DOHH2 (cell line): ENCODE data around the gene PCDHGB5.

Experiments used
- H3F3A ChIP-seq: fragments of 200-600 bp; sonication (generic), shearing (Covaris generic); 2 replicates; pipeline ENCODE4 v1.6.0; 2016; ENCODE audit warnings: antibody characterized with exemption, mild to moderate bottlenecking; ENCODE audit not compliant: control insufficient read depth, insufficient read depth
- H3K27ac ChIP-seq: fragments of 200-600 bp; sonication (generic); 2 replicates; pipeline ENCODE4 v1.5.1; 2014; ENCODE audit warnings: low read depth, mild to moderate bottlenecking, low read length, moderate library complexity
- H3K27me3 ChIP-seq: fragments of 200-600 bp; sonication (generic); 2 replicates; pipeline ENCODE4 v1.6.1; 2014; ENCODE audit warnings: mild to moderate bottlenecking, low read length, mixed read lengths; ENCODE audit not compliant: control insufficient read depth
- H3K36me3 ChIP-seq: fragments of 200-600 bp; sonication (generic); 2 replicates; pipeline ENCODE4 v1.6.1; 2014; ENCODE audit warnings: mild to moderate bottlenecking, low read length, moderate library complexity, mixed read lengths; ENCODE audit not compliant: control insufficient read depth
- H3K4me1 ChIP-seq: fragments of 200-600 bp; sonication (generic); 2 replicates; pipeline ENCODE4 v1.6.1; 2014; ENCODE audit warnings: mild to moderate bottlenecking, low read length, mixed read lengths; ENCODE audit not compliant: control insufficient read depth
- H3K4me2 ChIP-seq: fragments of 200-600 bp; sonication (generic); 2 replicates; pipeline ENCODE4 v1.6.0; 2014; ENCODE audit warnings: mild to moderate bottlenecking, low read length, moderate library complexity
- H3K4me3 ChIP-seq: fragments of 200-600 bp; sonication (generic); 2 replicates; pipeline ENCODE4 v1.5.1; 2014; ENCODE audit warnings: mild to moderate bottlenecking, low read length, mixed read lengths
- H3K79me2 ChIP-seq: fragments of 200-600 bp; sonication (generic); 2 replicates; pipeline ENCODE4 v1.6.1; 2014; ENCODE audit warnings: mild to moderate bottlenecking, low read length, mixed read lengths; ENCODE audit not compliant: control insufficient read depth
- H3K9me2 ChIP-seq: fragments of 200-600 bp; sonication (generic); replicated peaks from 2 replicates; pipeline ENCODE4 v1.6.1; 2014; ENCODE audit warnings: mild to moderate bottlenecking, low read length, mixed read lengths; ENCODE audit not compliant: control insufficient read depth
- H3K9me3 ChIP-seq: fragments of 200-600 bp; sonication (generic); 2 replicates; pipeline ENCODE4 v1.6.1; 2014; ENCODE audit warnings: antibody characterized with exemption, low read length, mixed read lengths; ENCODE audit not compliant: control insufficient read depth, insufficient read depth
- H4K20me1 ChIP-seq: fragments of 200-600 bp; sonication (generic); 2 replicates; pipeline ENCODE4 v1.6.0; 2014; ENCODE audit warnings: low read depth, mild to moderate bottlenecking, antibody characterized with exemption, low read length, moderate library complexity; ENCODE audit not compliant: control insufficient read depth, insufficient read depth
- CTCF ChIP-seq: fragments of 200-600 bp; sonication (generic); IDR thresholded peaks from one replicate; pipeline ENCODE4 v1.5.1; 2014; ENCODE audit warnings: antibody characterized with exemption, mild to moderate bottlenecking, low read depth, low read length; ENCODE audit not compliant: poor library complexity, severe bottlenecking
- EZH2phosphoT487 ChIP-seq: fragments of 200-600 bp; sonication (generic); IDR thresholded peaks from 2 replicates; pipeline ENCODE4 v1.6.1; 2017; ENCODE audit warnings: borderline replicate concordance, mild to moderate bottlenecking, antibody characterized with exemption, low read length, moderate library complexity, mixed read lengths

Gene PCDHGB5

GRCh38 chr5:141369994-141370848 is 27.5 kb upstream of the PCDHGB5 start, which contains the start of gene PCDHGB3:
PCDHGB3 (plus strand) TSS chr5:141370242; CDS start chr5:141370395, 153 bp downstream.
- peak within 1 kb of the TSS; percentile 64 for H3K4me2 ChIP-seq
- H4K20me1 ChIP-seq = no peaks in the 10 kb centered on the region
- peaks cover 37% of the 10 kb centered on the region for H3K79me2 ChIP-seq
- no peaks in the 10 kb centered on the region for H3K9me2 ChIP-seq
- no peaks in the 10 kb centered on the region for H3K27me3 ChIP-seq
- 0 out of 2 replicates have a peak, but pooled peaks cover 3% of the 10 kb centered on the region for H3F3A ChIP-seq
- H3K4me1 ChIP-seq = peaks cover 17% of the 10 kb centered on the region
- TF ChIP-seq CTCF (peak; percentile 72), EZH2phosphoT487 (no peak)
- peaks cover 64% of the 10 kb centered on the region for H3K36me3 ChIP-seq
- H3K9me3 ChIP-seq = peaks cover 59% of the 10 kb centered on the region
- H3K27ac ChIP-seq = no peak within 1 kb of the TSS; the same call in 1 of the 2 replicates
- H3K4me3 ChIP-seq = peak within 1 kb of the TSS; percentile 73

GRCh38 chr5:141371572-141372475 is 25.9 kb upstream of the PCDHGB5 start:
- Histone ChIP-seq H3K4me2 (no peak overlapping the region), H3K36me3 (peaks cover 53% of the 10 kb centered on the region), H4K20me1 (no peaks in the 10 kb centered on the region), H3K27me3 (no peaks in the 10 kb centered on the region), H3F3A (0 out of 2 replicates have a peak, but pooled peaks cover 3% of the 10 kb centered on the region), H3K27ac (no peak overlapping the region), H3K4me1 (peaks cover 17% of the 10 kb centered on the region), H3K9me2 (no peaks in the 10 kb centered on the region), H3K9me3 (peaks cover 55% of the 10 kb centered on the region), H3K79me2 (peaks cover 31% of the 10 kb centered on the region), H3K4me3 (no peak overlapping the region)
- TF ChIP-seq EZH2phosphoT487 (no peak), CTCF (no peak)

- Histone ChIP-seq H3K4me1 (peaks cover 16% of the 10 kb centered on the region), H3K9me2 (no peaks in the 10 kb centered on the region), H3K4me3 (no peak within 1 kb of the TSS), H3K27ac (no peak within 1 kb of the TSS), H3K79me2 (peaks cover 31% of the 10 kb centered on the region), H3K36me3 (peaks cover 62% of the 10 kb centered on the region), H3K27me3 (no peaks in the 10 kb centered on the region), H4K20me1 (no peaks in the 10 kb centered on the region), H3K9me3 (peaks cover 60% of the 10 kb centered on the region), H3F3A (no peaks in the 10 kb centered on the region), H3K4me2 (no peak within 1 kb of the TSS)
- TF ChIP-seq CTCF = no peak
- TF ChIP-seq EZH2phosphoT487 = no peak
Measured at GRCh38 chr5:141373673-141374317, 24.0 kb upstream of the PCDHGB5 start, which contains the start of gene PCDHGA6. PCDHGA6 (plus strand) TSS chr5:141373891; CDS start chr5:141374084, 193 bp downstream.
